GM21447 (cell line): ENCODE results near the gene SMTN.
"Not testable (repeated sequence)": the region's sequence is repeated elsewhere in the genome, so short reads cannot be mapped to it uniquely, and the experiment has no call there.

Source experiments
- ATAC-seq: cut with Tn5 transposase; IDR thresholded peaks from one replicate; pipeline ENCODE4 v1.9.1; 2021; ENCODE audit not compliant: unreplicated experiment

The SMTN gene

GRCh38 chr22:31103111-31103510 lies 22.0 kb downstream of the SMTN start:
- no peak for ATAC-seq

GRCh38 chr22:31103899-31104694 lies 23.0 kb downstream of the SMTN start:
- no peak for ATAC-seq

- no peak for ATAC-seq
Measured at GRCh38 chr22:31104869-31105268, 23.8 kb downstream of the SMTN start.

GRCh38 chr22:31105282-31105929 lies 24.3 kb downstream of the SMTN start:
- ATAC-seq, result no peak

- ATAC-seq, result no peak
Measured at GRCh38 chr22:31106001-31106571, 25.0 kb downstream of the SMTN start.

GRCh38 chr22:31106731-31107177 lies 25.6 kb downstream of the SMTN start:
- no peak for ATAC-seq

GRCh38 chr22:31107178-31107893 lies 26.2 kb downstream of the SMTN start, which contains the start of gene SELENOM:
Gene SELENOM (minus strand): TSS chr22:31107568. CDS start chr22:31107505, 63 bp downstream.
- peak; percentile 89 for ATAC-seq

- peak; percentile 22 for ATAC-seq
Measured at GRCh38 chr22:31107894-31108218, 26.7 kb downstream of the SMTN start.

GRCh38 chr22:31112547-31113091 lies 31.5 kb downstream of the SMTN start:
- ATAC-seq, result not testable (repeated sequence)

- ATAC-seq, result no peak
Measured at GRCh38 chr22:31118046-31118820, 37.1 kb downstream of the SMTN start.

GRCh38 chr22:31119026-31119717 lies 38.1 kb downstream of the SMTN start:
- ATAC-seq, result no peak

- no peak for ATAC-seq
Measured at GRCh38 chr22:31120230-31120629, 39.1 kb downstream of the SMTN start.

- ATAC-seq, result no peak
Measured at GRCh38 chr22:31120642-31121041, 39.5 kb downstream of the SMTN start.

GRCh38 chr22:31121403-31121802 lies 40.3 kb downstream of the SMTN start:
- no peak for ATAC-seq

- ATAC-seq, result no peak
Measured at GRCh38 chr22:31122196-31122531, 41.0 kb downstream of the SMTN start.

- ATAC-seq, result no peak
Measured at GRCh38 chr22:31122532-31123291, 41.6 kb downstream of the SMTN start, which contains the start of gene INPP5J. Gene INPP5J (plus strand): TSS chr22:31122966. CDS start chr22:31123015, 49 bp downstream.

GRCh38 chr22:31123292-31123602 lies 42.1 kb downstream of the SMTN start:
- no peak for ATAC-seq

GRCh38 chr22:31124290-31124689 lies 43.2 kb downstream of the SMTN start:
- no peak for ATAC-seq

GRCh38 chr22:31124811-31125465 lies 43.8 kb downstream of the SMTN start:
- no peak for ATAC-seq
